HG02973 (cell line): ENCODE data around the gene MMP20.

ENCODE experiments used
- ATAC-seq: cut with Tn5 transposase; IDR thresholded peaks from one replicate; pipeline ENCODE4 v1.9.1; 2021; ENCODE audit warnings: moderate library complexity; ENCODE audit not compliant: unreplicated experiment

Gene MMP20

GRCh38 chr11:102560555-102561011 is 64.5 kb downstream of the MMP20 start:
- ATAC-seq, result peak; percentile 58

- ATAC-seq, result peak; percentile 33
Measured at GRCh38 chr11:102559839-102560238, 65.3 kb downstream of the MMP20 start.

GRCh38 chr11:102555091-102555490 is 70.0 kb downstream of the MMP20 start:
- ATAC-seq, result no peak

GRCh38 chr11:102553835-102554282 is 71.3 kb downstream of the MMP20 start:
- ATAC-seq, result peak; percentile 87

- no peak for ATAC-seq
Measured at GRCh38 chr11:102552447-102553194, 72.5 kb downstream of the MMP20 start.

- no peak for ATAC-seq
Measured at GRCh38 chr11:102552020-102552419, 73.1 kb downstream of the MMP20 start.

GRCh38 chr11:102551169-102551781 is 73.9 kb downstream of the MMP20 start:
- no peak for ATAC-seq

- ATAC-seq, result peak; percentile 68
Measured at GRCh38 chr11:102546923-102547471, 78.1 kb downstream of the MMP20 start.

- peak; percentile 70 for ATAC-seq
Measured at GRCh38 chr11:102546427-102546826, 78.7 kb downstream of the MMP20 start.

- no peak for ATAC-seq
Measured at GRCh38 chr11:102545701-102546100, 79.4 kb downstream of the MMP20 start.

- ATAC-seq, result no peak
Measured at GRCh38 chr11:102544594-102544993, 80.5 kb downstream of the MMP20 start.

- ATAC-seq, result no peak
Measured at GRCh38 chr11:102539567-102539966, 85.6 kb downstream of the MMP20 start.

- no peak for ATAC-seq
Measured at GRCh38 chr11:102538932-102539331, 86.2 kb downstream of the MMP20 start.

GRCh38 chr11:102534261-102534872 is 90.8 kb downstream of the MMP20 start:
- no peak for ATAC-seq

GRCh38 chr11:102530558-102530957 is 94.6 kb downstream of the MMP20 start, which contains the start of gene MMP7:
Gene MMP7, minus strand, starts transcription at chr11:102530747. Its CDS starts 47 bp downstream, at chr11:102530700.
- no peak for ATAC-seq

GRCh38 chr11:102528618-102529017 is 96.5 kb downstream of the MMP20 start:
- ATAC-seq, result no peak

- ATAC-seq, result no peak
Measured at GRCh38 chr11:102527684-102528083, 97.4 kb downstream of the MMP20 start.

GRCh38 chr11:102527041-102527440 is 98.1 kb downstream of the MMP20 start:
- ATAC-seq, result no peak
